SJSA1 (cell line): Measurements from ENCODE around the gene ADCY9. TPM values are rescaled to one million over a fixed set of nuclear protein-coding genes. Genes with fewer than 3 reads are reported as not detected.
A peak's percentile ranks its signal among the peaks of the same experiment; 100 is the strongest.

Experiments used
- DNase-seq, 2 experiments: peaks; one replicate each; pipeline ENCODE4 v3.0.0-alpha.2; 2015 to 2020; ENCODE audit warnings: low spot score in 2 of 2, low read depth in 1 of 2
- H3K27ac ChIP-seq: fragments of 250-450 bp; sonication (Bioruptor Pico); 2 replicates; pipeline ENCODE4 v1.5.1; 2020; ENCODE audit warnings: mild to moderate bottlenecking, moderate library complexity
- H3K27me3 ChIP-seq: fragments of 250-450 bp; sonication (Bioruptor Pico); replicated peaks from 2 replicates; pipeline ENCODE4 v1.5.1; 2020; ENCODE audit warnings: mild to moderate bottlenecking, moderate library complexity
- H3K36me3 ChIP-seq: fragments of 250-450 bp; sonication (Bioruptor Pico); 2 replicates; pipeline ENCODE4 v1.5.1; 2020; ENCODE audit warnings: mild to moderate bottlenecking
- H3K4me1 ChIP-seq: fragments of 250-450 bp; sonication (Bioruptor Pico); replicated peaks from 2 replicates; pipeline ENCODE4 v1.6.1; 2021; ENCODE audit warnings: mild to moderate bottlenecking
- H3K4me3 ChIP-seq: fragments of 250-450 bp; sonication (Bioruptor Pico); 2 replicates; pipeline ENCODE4 v1.5.1; 2020; ENCODE audit warnings: mild to moderate bottlenecking
- H3K9me3 ChIP-seq: fragments of 250-450 bp; sonication (Bioruptor Pico); replicated peaks from 2 replicates; pipeline ENCODE4 v1.5.1; 2020; ENCODE audit warnings: mild to moderate bottlenecking
- total RNA-seq: library from RNA; depleted of rRNA; stranded (reverse); fragments of >200 nt; shearing (Covaris generic); gene quantifications from 2 replicates; pipeline ENCODE4 v1.2.3, GENCODE V29; 2014

ADCY9 gene
- total RNA-seq, 1 experiment from 2014 or later: 29.8 TPM

- Histone ChIP-seq H3K4me3 (no peak overlapping the region), H3K27me3 (no peaks in the 10 kb centered on the region), H3K36me3 (no peaks in the 10 kb centered on the region), H3K4me1 (peaks cover 38% of the 10 kb centered on the region), H3K27ac (peak overlapping the region; percentile 93; the same call in 1 of the 2 replicates), H3K9me3 (no peaks in the 10 kb centered on the region)
- no peak for DNase-seq
Measured at GRCh38 chr16:4011940-4012629, 104.2 kb downstream of the ADCY9 start.

DNA sequence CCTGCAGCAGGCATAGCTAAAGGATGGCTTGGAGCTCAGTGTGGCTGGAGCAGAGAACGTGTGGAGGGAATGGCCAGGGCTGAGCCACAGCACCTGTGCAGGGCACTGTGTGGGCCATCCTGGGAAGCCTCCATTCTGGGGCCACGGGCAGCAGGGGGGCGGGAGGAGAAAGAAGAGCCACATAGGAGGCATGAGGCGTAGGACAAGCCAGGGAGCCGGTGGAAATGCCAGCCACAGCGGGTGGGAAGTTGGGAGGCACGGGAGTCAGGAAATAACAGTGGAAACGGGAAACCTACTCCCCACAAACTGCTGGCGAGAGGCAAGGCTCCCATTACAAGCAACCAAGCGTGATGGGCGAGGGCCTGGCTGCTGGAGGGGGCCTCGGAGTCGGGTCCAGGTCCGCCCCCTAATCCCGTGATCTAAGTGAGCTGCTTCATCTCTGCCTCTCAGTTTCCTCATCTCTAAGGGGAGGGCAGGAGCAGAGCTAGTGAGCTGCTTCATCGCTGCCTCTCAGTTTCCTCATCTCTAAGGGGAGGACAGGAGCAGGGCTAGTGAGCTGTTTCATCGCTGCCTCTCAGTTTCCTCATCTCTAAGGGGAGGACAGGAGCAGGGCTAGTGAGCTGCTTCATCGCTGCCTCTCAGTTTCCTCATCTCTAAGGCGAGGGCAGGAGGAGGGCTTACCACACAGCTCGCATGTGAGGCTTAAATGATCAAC, 104.9 kb downstream of the ADCY9 start:
- Histone ChIP-seq H3K27me3 (no peaks in the 10 kb centered on the region), H3K9me3 (no peaks in the 10 kb centered on the region), H3K36me3 (no peaks in the 10 kb centered on the region), H3K27ac (no peak overlapping the region), H3K4me3 (no peak overlapping the region), H3K4me1 (peaks cover 42% of the 10 kb centered on the region)
- no peak for DNase-seq

DNA sequence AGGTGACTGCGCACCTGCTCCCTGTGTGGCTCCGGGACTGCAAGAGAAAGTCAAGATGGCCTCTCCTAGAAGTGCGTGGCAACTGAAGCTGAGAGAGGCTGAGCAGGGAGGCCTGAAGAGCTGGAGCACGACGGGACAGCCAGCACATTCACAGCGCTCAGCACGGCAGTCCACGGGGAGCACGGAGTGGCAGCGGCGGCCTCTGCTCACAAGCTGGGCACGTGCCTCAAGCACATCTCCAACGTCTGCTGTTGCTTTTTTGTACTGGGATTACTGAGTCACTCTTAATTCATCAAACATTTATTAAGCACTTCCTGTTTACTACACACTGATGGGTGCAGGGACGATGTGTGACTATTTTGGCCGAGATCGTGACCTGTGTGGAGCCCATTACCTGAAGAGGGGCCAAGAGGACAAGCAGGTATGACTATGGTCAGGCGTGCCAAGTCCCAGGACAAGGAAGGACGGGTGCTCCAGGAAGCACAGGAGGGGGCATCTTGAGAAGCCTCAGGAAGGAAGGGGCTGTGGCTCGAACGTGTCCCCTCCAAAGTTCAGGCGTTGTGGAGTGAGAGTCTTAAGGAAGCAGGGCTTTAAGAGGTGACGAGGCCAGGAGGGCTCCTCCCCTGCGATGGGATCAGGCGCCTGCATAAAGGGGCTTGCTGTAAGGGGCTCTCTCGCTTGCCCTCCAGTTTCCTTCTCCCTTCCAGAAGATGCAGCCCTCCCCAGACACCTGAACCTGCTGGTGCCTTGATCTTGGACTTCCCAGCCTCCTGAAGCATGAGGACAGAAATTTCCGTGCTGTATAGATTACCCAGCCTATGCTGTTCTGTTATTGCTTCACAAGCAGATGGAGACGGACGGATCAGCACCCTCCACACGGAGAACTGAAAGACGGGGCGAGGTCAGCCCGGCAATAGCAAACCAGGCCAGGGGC, 105.8 kb downstream of the ADCY9 start:
- no peaks in the 10 kb centered on the region for H3K27me3 ChIP-seq
- H3K4me3 ChIP-seq: no peak overlapping the region
- no peaks in the 10 kb centered on the region for H3K36me3 ChIP-seq
- H3K4me1 ChIP-seq: peaks cover 44% of the 10 kb centered on the region
- no peak for DNase-seq
- H3K27ac ChIP-seq: no peak overlapping the region
- no peaks in the 10 kb centered on the region for H3K9me3 ChIP-seq

DNA sequence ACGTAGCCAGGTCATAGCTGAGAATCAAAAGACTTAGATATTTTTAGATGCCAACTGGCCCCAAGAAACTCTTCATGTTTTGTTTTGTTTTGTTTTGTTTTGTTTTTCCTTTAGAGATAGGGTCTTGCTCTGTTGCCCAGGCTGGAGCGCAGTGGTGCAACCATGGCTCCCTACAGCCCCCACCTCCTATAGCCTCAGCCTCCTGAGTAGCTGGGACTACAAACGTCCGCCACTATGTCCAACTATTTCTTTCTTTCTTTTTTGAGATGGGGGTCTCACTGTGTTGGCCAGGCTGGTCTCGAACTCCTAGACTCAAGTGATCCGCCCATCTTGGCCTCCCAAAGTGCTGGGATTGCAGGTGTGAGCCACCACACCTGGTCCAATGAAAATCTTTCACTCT, 107.1 kb downstream of the ADCY9 start:
- H3K4me1 ChIP-seq: peaks cover 31% of the 10 kb centered on the region
- H3K27ac ChIP-seq: no peak overlapping the region
- no peaks in the 10 kb centered on the region for H3K36me3 ChIP-seq
- no peak overlapping the region for H3K4me3 ChIP-seq
- H3K27me3 ChIP-seq: no peaks in the 10 kb centered on the region
- H3K9me3 ChIP-seq: no peaks in the 10 kb centered on the region
- DNase-seq: no peak

- Histone ChIP-seq H3K36me3 (no peaks in the 10 kb centered on the region; the same call in 1 of the 2 replicates), H3K4me3 (no peak overlapping the region)
Measured at GRCh38 chr16:4008116-4008515, 108.1 kb downstream of the ADCY9 start.

GRCh38 chr16:4006397-4006999, 109.7 kb downstream of the ADCY9 start:
- DNase-seq: peak in 1 of 2 experiments; percentile 67
- peaks cover 2% of the 10 kb centered on the region; the same call in 1 of the 2 replicates for H3K36me3 ChIP-seq
- peaks cover 17% of the 10 kb centered on the region for H3K4me1 ChIP-seq
- H3K9me3 ChIP-seq: no peaks in the 10 kb centered on the region
- no peak overlapping the region for H3K4me3 ChIP-seq
- no peaks in the 10 kb centered on the region for H3K27me3 ChIP-seq
- H3K27ac ChIP-seq: no peak overlapping the region; the same call in 1 of the 2 replicates

More at GRCh38 chr16:4008116-4008515, 108.1 kb downstream of the ADCY9 start:
- no peaks in the 10 kb centered on the region for H3K9me3 ChIP-seq
- no peak for DNase-seq
- H3K27me3 ChIP-seq: no peaks in the 10 kb centered on the region
- no peak overlapping the region for H3K27ac ChIP-seq
- peaks cover 24% of the 10 kb centered on the region for H3K4me1 ChIP-seq

- no peak for DNase-seq
Measured at GRCh38 chr16:4005731-4006130, 110.5 kb downstream of the ADCY9 start.

GRCh38 chr16:4005281-4005680, 111.0 kb downstream of the ADCY9 start:
- DNase-seq: no peak
- H3K27me3 ChIP-seq: no peaks in the 10 kb centered on the region
- peaks cover 15% of the 10 kb centered on the region for H3K4me1 ChIP-seq
- no peaks in the 10 kb centered on the region for H3K9me3 ChIP-seq
- peaks cover 2% of the 10 kb centered on the region; the same call in 1 of the 2 replicates for H3K36me3 ChIP-seq
- H3K27ac ChIP-seq: no peak overlapping the region
- no peak overlapping the region for H3K4me3 ChIP-seq

More at GRCh38 chr16:4005731-4006130, 110.5 kb downstream of the ADCY9 start:
- no peaks in the 10 kb centered on the region for H3K9me3 ChIP-seq
- H3K4me3 ChIP-seq: no peak overlapping the region
- peaks cover 2% of the 10 kb centered on the region; the same call in 1 of the 2 replicates for H3K36me3 ChIP-seq
- no peaks in the 10 kb centered on the region for H3K27me3 ChIP-seq
- H3K27ac ChIP-seq: no peak overlapping the region; the same call in 1 of the 2 replicates
- peaks cover 17% of the 10 kb centered on the region for H3K4me1 ChIP-seq

DNA sequence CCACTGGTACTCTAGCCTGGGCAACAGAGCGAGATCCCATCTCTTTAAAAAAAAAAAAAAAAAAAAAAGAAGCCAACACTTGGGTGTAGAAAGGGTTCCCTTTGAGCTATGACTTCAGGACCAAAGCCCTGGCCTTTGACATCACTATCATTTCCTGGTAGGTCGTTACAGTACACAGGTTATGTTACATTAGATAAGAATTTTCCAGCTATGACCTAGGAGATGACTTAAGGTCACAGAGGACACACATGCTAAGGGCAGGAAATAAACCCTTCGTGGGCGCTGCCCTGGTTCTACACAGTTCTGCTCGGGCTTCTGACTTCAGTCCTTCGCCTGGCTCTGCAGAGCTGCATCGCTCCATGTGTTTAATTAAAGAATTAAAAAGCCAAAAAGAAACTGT, 112.0 kb downstream of the ADCY9 start:
- H3K4me1 ChIP-seq: peaks cover 12% of the 10 kb centered on the region
- H3K27ac ChIP-seq: no peak overlapping the region

DNA sequence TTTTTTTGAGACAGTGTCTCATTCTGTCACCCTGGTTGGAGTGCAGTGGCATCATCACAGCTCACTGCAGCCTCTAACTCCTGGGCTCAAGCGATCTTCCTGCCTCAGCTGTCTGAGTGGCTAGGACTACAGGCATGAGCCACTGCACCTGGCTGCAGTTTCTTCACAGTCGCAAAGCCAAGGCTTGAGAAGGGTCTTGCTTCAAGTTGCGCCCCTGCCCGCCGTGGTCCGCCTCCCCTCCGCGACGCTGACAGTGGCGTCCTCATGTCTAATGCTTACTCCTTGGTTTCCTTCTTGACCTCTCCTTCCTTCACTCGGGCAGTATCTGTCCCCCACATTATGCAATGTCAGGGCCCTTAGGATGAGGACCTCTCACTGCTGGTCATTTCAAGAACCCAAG, 112.7 kb downstream of the ADCY9 start:
- Histone ChIP-seq H3K9me3 (no peaks in the 10 kb centered on the region), H3K27me3 (no peaks in the 10 kb centered on the region), H3K4me3 (no peak overlapping the region), H3K4me1 (peaks cover 12% of the 10 kb centered on the region), H3K36me3 (peaks cover 2% of the 10 kb centered on the region; the same call in 1 of the 2 replicates), H3K27ac (no peak overlapping the region)
- DNase-seq: no peak

More for the DNA sequence above, 112.0 kb downstream of the ADCY9 start:
- DNase-seq: no peak
- Histone ChIP-seq H3K27me3 (no peaks in the 10 kb centered on the region), H3K9me3 (no peaks in the 10 kb centered on the region), H3K4me3 (no peak overlapping the region), H3K36me3 (peaks cover 2% of the 10 kb centered on the region; the same call in 1 of the 2 replicates)

DNA sequence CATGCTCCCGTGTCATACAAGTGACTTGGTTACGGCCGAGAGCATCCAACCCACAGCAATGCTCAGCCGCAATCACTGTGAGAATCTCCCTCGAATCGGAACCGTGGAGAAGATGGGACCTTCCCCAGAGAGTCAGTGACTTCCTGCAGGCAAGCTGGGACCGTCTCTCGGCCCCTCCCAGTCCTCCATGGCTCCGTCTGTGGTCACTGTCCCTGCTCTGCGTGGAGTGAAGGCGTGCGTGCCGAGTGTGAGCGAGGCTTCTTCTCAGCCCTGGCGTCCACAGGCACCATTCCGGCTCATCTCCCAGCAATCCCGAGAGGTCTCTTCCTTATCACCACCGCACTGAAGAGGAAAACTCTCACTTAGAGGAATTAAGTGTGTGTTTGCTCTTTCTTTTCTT, 113.1 kb downstream of the ADCY9 start:
- DNase-seq: no peak
- Histone ChIP-seq H3K36me3 (peaks cover 2% of the 10 kb centered on the region; the same call in 1 of the 2 replicates), H3K27ac (no peak overlapping the region), H3K27me3 (no peaks in the 10 kb centered on the region), H3K4me1 (peaks cover 12% of the 10 kb centered on the region), H3K9me3 (no peaks in the 10 kb centered on the region), H3K4me3 (no peak overlapping the region)

GRCh38 chr16:4002121-4002520, 114.1 kb downstream of the ADCY9 start:
- no peak for DNase-seq
- peaks cover 2% of the 10 kb centered on the region; the same call in 1 of the 2 replicates for H3K36me3 ChIP-seq
- peaks cover 12% of the 10 kb centered on the region for H3K4me1 ChIP-seq
- H3K9me3 ChIP-seq: no peaks in the 10 kb centered on the region
- no peak overlapping the region for H3K4me3 ChIP-seq
- no peaks in the 10 kb centered on the region for H3K27me3 ChIP-seq
- H3K27ac ChIP-seq: no peak overlapping the region
